Right lobe of liver (tissue), 4 donors: Measurements from ENCODE around the gene CD302.

Source experiments
- CTCF ChIP-seq, 4 donors: fragments of 200-600 bp in 3 of 4; fragments of 450-650 bp in 1 of 4; IDR thresholded peaks; one replicate each; pipeline versions ENCODE4 v1.5.1 to v1.8.0; 2016 to 2022; ENCODE audit warnings: antibody characterized with exemption in 4 of 4, mild to moderate bottlenecking in 2 of 4
- POLR2A ChIP-seq: fragments of 450-650 bp; IDR thresholded peaks from one replicate; pipeline ENCODE4 v1.6.1; 2017; ENCODE audit warnings: antibody characterized with exemption, mild to moderate bottlenecking
- donor health status: DM: no; HTN: no; CAD: no.
- donor health status: DM: no; HTN: no; CAD: no.
- donor health status: DM: no; HTN: yes; CAD: no.

GRCh38 chr2:159758239-159758638 lies 39.8 kb downstream of the CD302 start:
- TF ChIP-seq CTCF (IDR thresholded peaks at IDR 0.05) (no peak), POLR2A (no peak)
